Parathyroid adenoma (tissue), 2 donors: ENCODE data around the gene PTPRJ.

Source experiments
- H2AFZ ChIP-seq: fragments of 300-600 bp; sonication (generic); one replicate; pipeline ENCODE4 v1.7.0; 2017; ENCODE audit warnings: antibody characterized with exemption, mild to moderate bottlenecking
- H3K27ac ChIP-seq: fragments of 300-600 bp; sonication (generic); one replicate; pipeline ENCODE4 v1.7.0; 2017
- H3K27me3 ChIP-seq: fragments of 300-600 bp; sonication (generic); one replicate; pipeline ENCODE4 v1.7.0; 2017; ENCODE audit warnings: low read length; ENCODE audit not compliant: control insufficient read depth, insufficient read depth
- H3K36me3 ChIP-seq: fragments of 300-600 bp; sonication (generic); one replicate; pipeline ENCODE4 v1.7.0; 2017; ENCODE audit warnings: low read length; ENCODE audit not compliant: control insufficient read depth, insufficient read depth
- H3K4me1 ChIP-seq: fragments of 300-600 bp; sonication (generic); one replicate; pipeline ENCODE4 v1.7.0; 2017; ENCODE audit warnings: control low read depth
- H3K4me2 ChIP-seq: fragments of 300-600 bp; sonication (generic); one replicate; pipeline ENCODE4 v1.7.0; 2017; ENCODE audit warnings: low read length
- H3K4me3 ChIP-seq: fragments of 300-600 bp; sonication (generic); one replicate; pipeline ENCODE4 v1.7.0; 2017; ENCODE audit warnings: low read depth, low read length
- H3K79me2 ChIP-seq: fragments of 300-600 bp; sonication (generic); one replicate; pipeline ENCODE4 v1.7.0; 2017; ENCODE audit warnings: control low read depth
- H3K9ac ChIP-seq: fragments of 300-600 bp; sonication (generic); one replicate; pipeline ENCODE4 v1.7.0; 2017; ENCODE audit warnings: mild to moderate bottlenecking
- H3K9me3 ChIP-seq: fragments of 300-600 bp; sonication (generic); one replicate; pipeline ENCODE4 v1.7.0; 2017; ENCODE audit warnings: low read length; ENCODE audit not compliant: control insufficient read depth
- CTCF ChIP-seq: fragments of 300-600 bp; sonication (generic); IDR thresholded peaks from one replicate; pipeline ENCODE4 v1.7.0; 2017; ENCODE audit warnings: antibody characterized with exemption, mild to moderate bottlenecking
- donor health status: primary hyperparathyroidism.

Gene PTPRJ

GRCh38 chr11:48017105-48017830, 36.9 kb downstream of the PTPRJ start:
- Histone ChIP-seq H3K4me2 (no peak overlapping the region), H3K9me3 (no peaks in the 10 kb centered on the region), H3K4me3 (no peak overlapping the region), H3K27me3 (no peaks in the 10 kb centered on the region), H3K27ac (no peak overlapping the region), H3K9ac (no peak overlapping the region), H3K79me2 (no peaks in the 10 kb centered on the region), H2AFZ (no peak overlapping the region), H3K36me3 (no peaks in the 10 kb centered on the region), H3K4me1 (peaks cover 6% of the 10 kb centered on the region)
- no peak for TF ChIP-seq CTCF

GRCh38 chr11:48017831-48018527, 37.6 kb downstream of the PTPRJ start:
- H3K9me3 ChIP-seq: no peaks in the 10 kb centered on the region
- peaks cover 6% of the 10 kb centered on the region for H3K4me1 ChIP-seq
- no peak overlapping the region for H3K4me3 ChIP-seq
- H3K4me2 ChIP-seq: no peak overlapping the region
- TF ChIP-seq CTCF: no peak
- no peaks in the 10 kb centered on the region for H3K27me3 ChIP-seq
- no peak overlapping the region for H3K27ac ChIP-seq
- no peak overlapping the region for H3K9ac ChIP-seq
- H2AFZ ChIP-seq: no peak overlapping the region
- H3K36me3 ChIP-seq: no peaks in the 10 kb centered on the region
- no peaks in the 10 kb centered on the region for H3K79me2 ChIP-seq

- no peaks in the 10 kb centered on the region for H3K9me3 ChIP-seq
- H3K9ac ChIP-seq: no peak overlapping the region
- H3K4me1 ChIP-seq: peaks cover 6% of the 10 kb centered on the region
- H3K4me3 ChIP-seq: no peak overlapping the region
- no peak for TF ChIP-seq CTCF
- H3K27me3 ChIP-seq: no peaks in the 10 kb centered on the region
- no peak overlapping the region for H3K4me2 ChIP-seq
- H3K27ac ChIP-seq: no peak overlapping the region
- H2AFZ ChIP-seq: no peak overlapping the region
- no peaks in the 10 kb centered on the region for H3K79me2 ChIP-seq
- no peaks in the 10 kb centered on the region for H3K36me3 ChIP-seq
Observed at GRCh38 chr11:48018528-48019216, 38.3 kb downstream of the PTPRJ start.

- no peak overlapping the region for H3K9ac ChIP-seq
- no peaks in the 10 kb centered on the region for H3K36me3 ChIP-seq
- peaks cover 6% of the 10 kb centered on the region for H3K4me1 ChIP-seq
- H3K9me3 ChIP-seq: no peaks in the 10 kb centered on the region
- no peak overlapping the region for H3K4me3 ChIP-seq
- no peak overlapping the region for H3K27ac ChIP-seq
- H3K4me2 ChIP-seq: no peak overlapping the region
- H3K27me3 ChIP-seq: no peaks in the 10 kb centered on the region
- no peak overlapping the region for H2AFZ ChIP-seq
- no peaks in the 10 kb centered on the region for H3K79me2 ChIP-seq
- no peak for TF ChIP-seq CTCF
Observed at GRCh38 chr11:48019217-48019584, 38.8 kb downstream of the PTPRJ start.
